T-helper 17 cell (primary cell): Measurements from ENCODE around the gene CAPN7. TPM values are rescaled to one million over a fixed set of nuclear protein-coding genes. Genes with fewer than 3 reads are reported as not detected.
"Not testable (repeated sequence)": the region's sequence is repeated elsewhere in the genome, so short reads cannot be mapped to it uniquely, and the experiment has no call there.

Experiments
- ATAC-seq: fragments of 150-1000 bp; cut with Tn5 transposase; 2 replicates; pipeline ENCODE4 v1.10.0; 2021; ENCODE audit warnings: mild to moderate bottlenecking, moderate library complexity
- DNase-seq, 3 donors: peaks; one replicate each; pipeline versions ENCODE4 v3.0.0 to v3.0.0-alpha.2; 2020 to 2021
- H3K9me3 ChIP-seq: one replicate; pipeline ENCODE4 v1.7.0; 2013; ENCODE audit warnings: low read length, mild to moderate bottlenecking; ENCODE audit not compliant: control insufficient read depth, poor library complexity, severe bottlenecking
- H3K27ac Mint-ChIP-seq: one replicate; pipeline ENCODE4 v1.8.0; 2022; ENCODE audit warnings: mild to moderate bottlenecking, moderate library complexity, mixed read lengths
- H3K27me3 Mint-ChIP-seq: one replicate; pipeline ENCODE4 v1.8.0; 2022; ENCODE audit warnings: mixed read lengths
- H3K36me3 Mint-ChIP-seq: one replicate; pipeline ENCODE4 v1.8.0; 2022; ENCODE audit warnings: low read depth, mixed read lengths
- H3K4me1 Mint-ChIP-seq: one replicate; pipeline ENCODE4 v1.8.0; 2022; ENCODE audit warnings: mild to moderate bottlenecking, mixed read lengths
- H3K4me3 Mint-ChIP-seq: one replicate; pipeline ENCODE4 v1.8.0; 2022; ENCODE audit warnings: mild to moderate bottlenecking, moderate library complexity, mixed read lengths
- total RNA-seq, 4 donors: library from RNA in 2 of 4; stranded (reverse) in 2 of 4; gene quantifications; one replicate each; pipeline ENCODE4 v1.2.3 and lab custom pipeline; 2022 to 2026

Gene CAPN7
- total RNA-seq, 2 donors from 2014 or later = 54.6 to 61.2 TPM

DNA sequence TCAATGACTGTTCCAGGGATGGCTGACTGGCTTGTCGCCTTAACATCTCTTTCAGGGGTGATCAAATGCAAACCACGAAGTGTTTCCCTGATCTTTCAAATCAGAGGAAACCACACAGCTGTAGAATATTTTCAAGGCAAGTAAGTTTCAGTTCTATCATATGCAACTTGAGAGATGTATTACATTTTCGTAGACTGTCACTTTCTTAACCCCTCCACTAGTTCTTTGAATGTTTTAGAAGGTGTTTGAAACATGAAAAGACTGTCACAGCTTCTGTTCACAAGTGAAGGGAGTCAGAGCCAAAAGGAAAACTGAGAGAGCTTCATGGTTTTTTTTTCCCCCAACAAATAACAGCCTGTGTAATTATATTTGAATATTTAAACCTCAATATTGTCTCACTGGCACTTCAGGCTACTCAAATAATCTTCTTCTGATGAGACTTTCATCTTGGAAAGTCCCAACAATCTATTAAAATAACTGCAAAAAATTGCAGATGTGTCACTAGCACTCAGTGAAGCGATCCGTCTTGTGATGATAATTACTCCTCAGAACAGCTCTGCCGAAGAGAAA lies 25.9 kb upstream of the CAPN7 start:
- no peak overlapping the region for H3K27ac Mint-ChIP-seq

DNA sequence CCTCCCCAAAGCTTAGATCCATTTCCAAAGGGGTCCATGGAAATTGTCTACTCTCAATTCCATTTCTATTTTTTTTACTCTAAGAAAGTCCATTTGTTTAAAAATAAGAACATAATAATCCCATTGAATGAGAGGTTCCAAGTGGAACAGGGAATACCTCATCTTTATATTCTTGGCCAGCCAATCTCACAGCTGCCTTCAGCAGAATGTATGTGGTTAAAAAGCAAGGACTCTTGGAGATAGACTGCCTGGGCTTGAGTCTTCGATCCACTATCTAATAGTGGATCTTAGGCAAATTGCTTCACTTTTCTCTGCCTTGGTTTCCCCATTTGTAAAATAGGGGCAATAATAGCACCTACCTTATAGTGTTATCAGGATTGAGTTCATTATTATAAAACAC lies 24.5 kb upstream of the CAPN7 start:
- peaks cover 6% of the 10 kb centered on the region for H3K4me1 Mint-ChIP-seq
- no peak for DNase-seq
- H3K4me3 Mint-ChIP-seq = no peak overlapping the region
- peaks cover 46% of the 10 kb centered on the region for H3K27me3 Mint-ChIP-seq
- no peak overlapping the region for H3K27ac Mint-ChIP-seq
- peaks cover 5% of the 10 kb centered on the region for H3K36me3 Mint-ChIP-seq
- ATAC-seq = no peak
- no peaks in the 10 kb centered on the region for H3K9me3 ChIP-seq

More for the DNA sequence above, 25.9 kb upstream of the CAPN7 start:
- DNase-seq (no peak), ATAC-seq (peak; percentile 30)
- H3K36me3 Mint-ChIP-seq = peaks cover 6% of the 10 kb centered on the region
- peaks cover 6% of the 10 kb centered on the region for H3K4me1 Mint-ChIP-seq
- no peaks in the 10 kb centered on the region for H3K9me3 ChIP-seq
- H3K27me3 Mint-ChIP-seq = peaks cover 54% of the 10 kb centered on the region
- H3K4me3 Mint-ChIP-seq = peak overlapping the region; percentile 19

DNA sequence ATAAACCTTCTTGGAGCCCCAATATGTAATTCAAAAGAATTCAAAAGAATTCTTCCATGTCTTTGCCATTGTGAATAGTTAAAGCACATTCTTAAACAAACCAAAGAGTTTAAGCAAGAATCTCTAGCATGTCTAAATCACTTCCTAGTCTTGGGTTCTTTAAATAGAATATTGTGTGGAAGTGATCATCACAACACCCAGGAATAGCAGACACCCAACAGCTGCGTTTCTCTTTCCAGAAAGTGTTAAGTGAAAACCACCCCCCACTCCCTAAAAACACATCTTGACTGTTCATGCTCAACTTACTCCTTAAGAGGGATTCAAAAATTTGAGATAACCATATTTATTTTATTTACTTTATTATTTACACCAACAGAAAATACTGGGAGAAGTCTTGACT lies 24.1 kb upstream of the CAPN7 start:
- no peak for ATAC-seq
- no peaks in the 10 kb centered on the region for H3K9me3 ChIP-seq
- Mint-ChIP-seq H3K27ac (no peak overlapping the region), H3K4me1 (peaks cover 6% of the 10 kb centered on the region), H3K36me3 (peaks cover 5% of the 10 kb centered on the region), H3K4me3 (no peak overlapping the region), H3K27me3 (peaks cover 48% of the 10 kb centered on the region)
- DNase-seq = no peak

DNA sequence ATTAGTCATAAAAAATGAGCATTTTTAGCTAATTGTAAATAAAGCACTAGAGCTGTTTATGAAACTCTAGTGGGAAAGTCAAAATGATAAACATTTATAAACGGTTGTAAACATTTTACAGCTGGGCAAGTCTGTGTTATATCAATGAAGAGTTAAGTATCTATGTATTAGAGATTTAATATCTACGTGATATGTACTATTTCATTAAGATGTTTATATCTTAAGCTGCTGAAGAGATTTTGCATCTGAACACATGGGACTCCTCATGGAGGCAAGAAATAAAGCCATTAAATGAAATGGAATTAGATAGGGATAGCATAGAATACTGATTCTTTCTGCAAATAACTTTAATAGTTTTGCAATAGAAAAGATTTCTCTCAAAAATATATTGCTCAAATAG lies 23.0 kb upstream of the CAPN7 start:
- Mint-ChIP-seq H3K27ac (no peak overlapping the region), H3K27me3 (peaks cover 48% of the 10 kb centered on the region), H3K4me1 (peaks cover 6% of the 10 kb centered on the region), H3K4me3 (no peak overlapping the region), H3K36me3 (peaks cover 5% of the 10 kb centered on the region)
- no peak for DNase-seq
- H3K9me3 ChIP-seq = no peaks in the 10 kb centered on the region
- ATAC-seq = no peak

DNA sequence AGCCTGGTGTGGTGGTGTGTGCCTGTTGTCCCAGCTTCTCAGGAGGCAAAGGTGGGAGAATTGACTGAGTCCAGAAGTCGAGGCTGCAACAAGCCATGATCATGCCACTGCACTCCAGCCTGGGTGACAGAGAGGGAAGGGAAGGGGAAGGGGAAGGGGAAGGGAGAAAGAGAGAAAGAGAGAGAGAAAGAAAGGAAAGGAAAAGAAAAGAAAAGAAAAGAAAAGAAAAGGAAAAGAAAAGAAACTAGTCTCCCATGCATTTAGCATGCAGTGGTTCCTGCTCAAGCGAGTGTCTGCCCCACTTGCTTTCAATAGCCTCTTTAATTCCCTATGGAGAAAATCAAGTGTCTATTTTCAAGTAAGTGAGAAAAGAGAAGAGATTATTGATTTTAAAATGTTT lies 20.6 kb upstream of the CAPN7 start:
- Mint-ChIP-seq H3K4me3 (no peak overlapping the region), H3K36me3 (peaks cover 3% of the 10 kb centered on the region), H3K27ac (no peak overlapping the region), H3K4me1 (peaks cover 2% of the 10 kb centered on the region), H3K27me3 (peaks cover 31% of the 10 kb centered on the region)
- ATAC-seq (no peak), DNase-seq (no peak)
- no peaks in the 10 kb centered on the region for H3K9me3 ChIP-seq

DNA sequence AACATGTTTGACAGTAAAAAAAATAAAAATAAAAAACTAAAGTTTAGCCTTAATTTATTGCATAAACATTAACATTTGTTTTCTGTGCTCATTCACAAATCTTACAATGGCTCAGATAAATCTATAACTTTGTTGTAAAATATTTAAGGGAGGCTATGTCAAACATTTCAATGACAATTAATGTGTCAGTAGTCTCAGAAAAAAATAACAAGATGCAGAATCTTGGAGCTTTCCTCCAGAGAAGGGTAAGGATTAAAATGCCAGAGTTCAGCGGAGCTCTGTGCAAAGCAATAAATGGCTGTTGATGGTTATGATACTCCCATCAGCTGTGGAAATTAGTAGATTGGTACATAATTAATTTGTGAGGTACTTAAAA lies 20.0 kb upstream of the CAPN7 start:
- no peaks in the 10 kb centered on the region for H3K9me3 ChIP-seq
- H3K4me3 Mint-ChIP-seq = no peak overlapping the region
- ATAC-seq (no peak), DNase-seq (no peak)
- H3K27ac Mint-ChIP-seq = no peak overlapping the region
- H3K36me3 Mint-ChIP-seq = peaks cover 3% of the 10 kb centered on the region
- peaks cover 24% of the 10 kb centered on the region for H3K27me3 Mint-ChIP-seq
- H3K4me1 Mint-ChIP-seq = peaks cover 2% of the 10 kb centered on the region

DNA sequence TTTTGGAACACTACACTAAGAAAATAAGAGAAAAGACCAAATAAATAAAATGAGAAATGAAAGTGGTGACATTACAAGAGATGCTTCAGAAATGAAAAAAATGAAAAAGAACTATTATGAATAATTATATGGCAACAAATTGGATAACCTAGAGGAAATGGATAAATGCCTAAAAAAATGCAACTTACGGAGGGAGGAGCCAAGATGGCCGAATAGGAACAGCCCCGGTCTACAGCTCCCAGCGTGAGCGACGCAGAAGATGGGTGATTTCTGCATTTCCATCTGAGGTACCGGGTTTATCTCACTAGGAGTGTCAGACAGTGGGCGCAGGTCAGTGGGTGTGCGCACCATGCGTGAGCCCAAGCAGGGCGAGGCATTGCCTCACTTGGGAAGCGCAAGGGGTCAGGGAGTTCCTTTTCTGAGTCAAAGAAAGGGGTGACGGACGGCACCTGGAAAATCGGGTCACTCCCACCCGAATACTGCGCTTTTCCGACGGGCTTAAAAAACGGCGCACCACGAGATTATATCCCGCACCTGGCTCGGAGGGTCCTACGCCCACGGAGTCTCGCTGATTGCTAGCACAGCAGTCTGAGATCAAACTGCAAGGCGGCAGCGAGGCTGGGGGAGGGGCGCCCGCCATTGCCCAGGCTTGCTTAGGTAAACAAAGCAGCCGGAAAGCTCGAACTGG lies 19.4 kb upstream of the CAPN7 start:
- not testable (repeated sequence) for ATAC-seq, DNase-seq, H3K27ac Mint-ChIP-seq, H3K4me1 Mint-ChIP-seq, H3K9me3 ChIP-seq, H3K36me3 Mint-ChIP-seq, H3K4me3 Mint-ChIP-seq
- H3K27me3 Mint-ChIP-seq = peaks cover 19% of the 10 kb centered on the region

DNA sequence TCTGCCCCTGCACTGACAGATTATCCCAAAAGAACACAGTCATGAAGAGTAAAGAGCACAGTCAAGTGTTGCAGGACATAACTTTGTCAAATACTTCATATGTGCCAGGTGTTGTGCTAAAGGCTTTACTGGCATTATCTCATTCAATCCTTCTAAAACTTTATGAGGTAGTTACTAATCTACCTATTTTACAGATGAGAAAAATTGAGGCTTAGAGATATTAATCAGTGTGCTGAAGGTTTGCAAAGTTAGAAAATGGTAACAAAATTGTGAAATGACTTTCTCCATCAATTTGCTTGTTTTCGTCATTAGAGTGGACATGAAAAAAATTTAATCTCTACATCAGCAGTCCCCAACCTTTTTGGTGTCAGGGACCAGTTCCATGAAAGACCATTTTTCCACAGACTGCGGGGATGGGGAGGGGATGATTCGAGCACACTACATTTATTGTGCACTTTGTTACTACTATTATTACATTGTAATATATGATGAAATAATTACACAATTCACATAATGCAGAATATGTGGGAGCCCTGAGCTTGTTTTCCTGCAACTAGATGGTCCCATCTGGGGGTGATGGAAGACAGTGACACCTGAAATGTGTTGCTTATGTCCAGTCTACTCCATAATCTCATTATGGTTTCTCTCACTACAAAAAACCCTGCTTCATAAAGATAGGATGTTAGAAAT lies 8.6 kb upstream of the CAPN7 start:
- no peak overlapping the region for H3K27ac Mint-ChIP-seq
- no peak for DNase-seq
- ATAC-seq = no peak
- peaks cover 5% of the 10 kb centered on the region for H3K27me3 Mint-ChIP-seq
- H3K4me1 Mint-ChIP-seq = no peaks in the 10 kb centered on the region
- no peak overlapping the region for H3K4me3 Mint-ChIP-seq
- no peaks in the 10 kb centered on the region for H3K9me3 ChIP-seq
- no peaks in the 10 kb centered on the region for H3K36me3 Mint-ChIP-seq

DNA sequence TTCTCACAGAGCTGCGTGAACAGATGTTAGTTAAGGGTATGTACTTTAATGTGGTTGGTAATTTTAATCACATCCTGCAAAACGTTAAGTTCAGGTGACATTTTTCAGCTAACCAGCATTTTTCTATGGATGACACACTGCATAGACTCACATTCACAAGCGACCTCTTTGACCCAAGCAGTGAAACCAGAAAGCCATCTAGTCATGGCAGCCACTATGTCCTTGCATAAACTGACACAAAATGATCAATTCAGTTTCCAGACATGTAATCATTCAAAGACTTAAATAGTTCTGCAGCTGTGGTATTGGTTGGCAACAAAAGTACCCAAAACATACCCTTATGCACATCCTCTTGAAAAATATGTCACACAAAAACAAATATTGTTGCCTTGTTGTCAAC lies 7.4 kb upstream of the CAPN7 start:
- Mint-ChIP-seq H3K27me3 (no peaks in the 10 kb centered on the region), H3K4me1 (peaks cover 6% of the 10 kb centered on the region), H3K27ac (no peak overlapping the region), H3K36me3 (no peaks in the 10 kb centered on the region), H3K4me3 (no peak overlapping the region)
- no peak for ATAC-seq
- DNase-seq = no peak
- H3K9me3 ChIP-seq = no peaks in the 10 kb centered on the region

DNA sequence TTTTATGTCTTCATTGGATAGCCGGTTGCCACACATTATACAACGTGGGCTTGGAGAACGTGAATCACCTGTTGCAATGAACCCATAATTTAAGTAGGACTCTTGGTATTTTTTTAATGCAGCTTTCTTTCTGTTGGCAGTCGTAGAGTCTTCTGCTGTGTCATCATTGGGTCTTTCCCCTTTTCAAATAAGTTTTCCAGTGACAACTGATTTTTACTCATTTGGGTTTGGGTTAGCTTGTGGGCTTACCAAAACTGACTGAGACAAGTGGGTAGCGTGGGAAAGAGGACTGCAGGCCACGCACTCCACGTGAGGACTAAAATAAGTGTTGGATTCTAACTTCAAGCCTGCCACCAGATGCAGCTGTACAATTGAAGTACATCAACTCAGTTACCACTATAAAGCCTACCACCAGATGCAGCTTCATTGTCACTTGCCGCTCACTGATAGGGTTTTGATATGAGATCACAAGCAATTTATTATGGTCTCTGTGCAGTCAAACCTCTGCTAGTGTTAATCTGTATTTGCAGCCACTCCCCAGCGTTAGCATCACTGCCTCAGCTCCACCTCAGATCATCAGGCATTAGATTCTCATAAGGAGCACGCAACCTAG lies 6.4 kb upstream of the CAPN7 start:
- Mint-ChIP-seq H3K4me3 (no peak overlapping the region), H3K27me3 (no peaks in the 10 kb centered on the region), H3K27ac (no peak overlapping the region), H3K4me1 (peaks cover 6% of the 10 kb centered on the region), H3K36me3 (no peaks in the 10 kb centered on the region)
- ATAC-seq = no peak
- no peaks in the 10 kb centered on the region for H3K9me3 ChIP-seq
- DNase-seq = no peak

DNA sequence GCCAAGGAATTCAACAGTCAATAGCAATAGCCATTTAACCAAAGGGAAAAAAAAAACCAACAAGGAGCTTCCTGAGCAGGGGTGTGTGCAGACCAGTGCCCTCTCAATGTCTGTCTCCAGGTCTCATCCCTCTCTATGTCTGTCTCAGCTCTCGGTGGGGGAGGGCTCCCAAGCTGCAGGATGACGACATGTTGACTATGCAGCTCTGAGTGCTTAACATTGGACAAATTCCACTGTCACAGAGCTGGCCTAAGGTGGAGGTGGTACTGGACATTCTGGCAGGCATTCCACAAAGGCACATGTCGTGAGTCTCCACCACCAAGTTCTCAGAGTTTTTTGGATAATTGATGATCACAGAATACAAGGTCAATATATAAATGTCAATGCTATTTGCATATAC lies 2.0 kb upstream of the CAPN7 start:
- H3K4me3 Mint-ChIP-seq = no peak overlapping the region
- no peak overlapping the region for H3K27ac Mint-ChIP-seq
- no peak for ATAC-seq
- H3K4me1 Mint-ChIP-seq = peaks cover 19% of the 10 kb centered on the region
- no peaks in the 10 kb centered on the region for H3K9me3 ChIP-seq
- no peaks in the 10 kb centered on the region for H3K27me3 Mint-ChIP-seq
- H3K36me3 Mint-ChIP-seq = no peaks in the 10 kb centered on the region
- DNase-seq = no peak

DNA sequence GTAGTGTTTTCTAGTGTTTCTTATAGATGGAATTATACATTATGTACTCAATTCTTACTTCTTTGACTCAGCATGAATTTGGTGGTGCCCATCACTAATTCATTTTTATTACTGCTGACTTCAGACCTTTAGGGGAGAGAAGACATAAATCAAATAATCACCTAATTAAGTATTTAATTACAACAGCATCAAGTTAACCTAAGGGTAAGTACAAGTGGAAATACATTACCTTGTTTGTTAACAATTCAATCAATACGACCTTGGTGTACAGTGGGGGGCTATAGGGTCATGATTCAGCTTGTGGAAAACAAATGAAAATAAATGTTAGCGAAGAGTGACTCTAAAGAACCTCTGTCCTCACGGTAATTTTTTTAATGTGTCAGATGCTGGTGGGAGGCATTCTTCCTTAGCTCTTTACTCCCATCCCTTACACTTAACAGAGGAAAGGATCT lies 538 bp upstream of the CAPN7 start:
- ATAC-seq (no peak), DNase-seq (no peak)
- H3K4me1 Mint-ChIP-seq = peaks cover 19% of the 10 kb centered on the region
- H3K36me3 Mint-ChIP-seq = no peaks in the 10 kb centered on the region
- H3K4me3 Mint-ChIP-seq = peak overlapping the region; percentile 89
- no peaks in the 10 kb centered on the region for H3K9me3 ChIP-seq
- H3K27ac Mint-ChIP-seq = peak overlapping the region; percentile 81
- H3K27me3 Mint-ChIP-seq = no peaks in the 10 kb centered on the region
